Activated gamma-delta T cell treated with Interleukin-2 at 50 U/mL for 16 hours (primary cell): ENCODE measurements around the gene PTCD1.
"Not testable (repeated sequence)": the region's sequence is repeated elsewhere in the genome, so short reads cannot be mapped to it uniquely, and the experiment has no call there.

Experiments used
- DNase-seq: peaks from one replicate; pipeline ENCODE4 v3.0.0-alpha.2; 2020

Gene PTCD1

DNA sequence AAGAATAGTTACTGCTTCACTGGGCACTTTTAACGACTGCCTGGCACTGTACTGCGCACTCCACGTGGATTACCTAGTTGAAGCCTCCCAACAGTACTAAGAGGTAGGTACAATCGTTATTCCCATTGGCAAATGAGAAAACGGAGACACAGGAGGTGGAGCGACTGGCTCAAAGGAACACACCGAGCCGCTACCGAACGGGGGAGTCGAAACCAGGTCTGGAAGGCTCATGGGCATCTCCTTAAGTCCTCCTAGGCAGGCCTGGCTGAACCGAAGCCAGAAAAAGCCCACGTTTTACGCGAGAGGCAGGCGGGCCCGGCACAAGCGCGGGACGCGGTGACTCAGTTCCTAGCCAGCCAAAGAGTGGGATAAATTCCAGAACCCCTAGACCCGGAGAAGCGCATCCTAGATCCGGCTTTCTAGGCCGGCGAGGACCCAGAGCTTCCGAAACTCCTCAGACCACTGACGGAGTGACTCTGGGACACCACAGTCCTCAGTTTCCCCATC is 30.7 kb downstream of the PTCD1 start:
- DNase-seq: peak; percentile 28

DNA sequence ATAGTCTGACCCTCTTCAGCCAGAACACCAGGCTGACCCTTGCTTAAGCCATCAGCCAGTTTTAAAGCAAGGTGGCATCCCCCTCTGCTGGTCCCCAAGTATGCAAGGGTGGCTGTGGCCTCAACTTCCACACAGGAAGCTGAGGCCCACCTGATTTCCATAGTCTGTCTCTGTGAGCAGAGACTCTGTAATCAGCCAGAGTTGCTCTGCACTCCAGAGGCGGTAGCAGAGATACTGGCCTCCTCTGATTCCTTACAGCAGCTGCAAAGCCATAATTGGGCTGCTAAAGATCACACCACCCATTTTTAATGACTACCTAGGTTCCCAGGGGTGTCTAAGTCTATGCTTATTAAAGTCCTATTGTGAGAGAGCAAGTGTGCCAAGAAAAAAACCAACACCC is 32.0 kb downstream of the PTCD1 start:
- no peak for DNase-seq

DNA sequence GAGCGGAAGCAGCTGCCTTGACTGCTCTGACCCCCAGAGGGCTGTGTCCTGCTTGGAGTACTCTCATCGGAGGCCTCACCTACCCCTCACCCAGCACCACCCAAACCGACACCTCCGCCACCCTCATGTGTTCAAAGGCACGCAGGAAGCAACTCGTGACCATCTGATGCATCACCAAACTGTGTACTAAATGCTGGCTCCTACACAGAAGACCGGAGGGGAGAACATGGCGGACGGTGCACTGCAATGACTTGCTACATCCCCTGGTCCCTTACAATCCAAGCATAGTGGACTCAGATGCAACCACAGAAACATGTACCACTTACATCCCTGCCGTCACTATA is 33.6 kb downstream of the PTCD1 start:
- DNase-seq: no peak

DNA sequence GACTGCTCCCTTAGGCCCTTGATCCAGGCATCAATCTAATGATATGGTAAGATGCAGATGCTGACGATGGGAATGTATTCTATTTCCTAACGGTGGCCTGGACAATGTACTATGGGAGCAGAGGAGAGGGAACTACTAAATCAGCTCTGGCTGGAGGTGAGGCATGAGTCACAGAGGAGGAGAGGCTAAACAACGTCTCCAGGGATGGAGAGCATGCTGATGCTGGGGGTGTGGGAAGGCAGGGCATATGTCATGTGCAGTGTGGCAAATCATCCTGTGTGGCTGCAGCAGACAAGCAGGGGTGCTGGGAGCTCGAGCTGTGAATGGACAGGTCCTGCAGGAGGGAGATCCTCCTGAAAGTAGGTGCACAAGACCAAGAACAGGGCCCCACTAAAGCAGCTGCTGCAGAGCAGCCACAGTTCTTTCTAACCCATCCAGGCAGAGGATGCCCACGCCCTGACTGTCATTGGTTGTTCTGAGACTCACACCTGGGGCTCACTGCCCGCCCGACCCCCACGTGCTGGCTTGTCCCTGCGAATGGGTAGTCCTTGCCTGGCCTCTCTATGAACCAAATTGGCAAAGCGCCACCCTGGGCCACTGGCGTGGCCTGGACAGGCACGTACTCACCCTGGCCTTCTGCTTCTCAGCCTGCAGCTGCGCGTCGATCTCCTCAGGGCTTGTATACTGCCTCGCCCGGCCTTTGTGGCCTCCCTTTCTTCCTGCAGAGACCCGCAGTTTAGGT is 34.2 kb downstream of the PTCD1 start:
- DNase-seq: no peak

DNA sequence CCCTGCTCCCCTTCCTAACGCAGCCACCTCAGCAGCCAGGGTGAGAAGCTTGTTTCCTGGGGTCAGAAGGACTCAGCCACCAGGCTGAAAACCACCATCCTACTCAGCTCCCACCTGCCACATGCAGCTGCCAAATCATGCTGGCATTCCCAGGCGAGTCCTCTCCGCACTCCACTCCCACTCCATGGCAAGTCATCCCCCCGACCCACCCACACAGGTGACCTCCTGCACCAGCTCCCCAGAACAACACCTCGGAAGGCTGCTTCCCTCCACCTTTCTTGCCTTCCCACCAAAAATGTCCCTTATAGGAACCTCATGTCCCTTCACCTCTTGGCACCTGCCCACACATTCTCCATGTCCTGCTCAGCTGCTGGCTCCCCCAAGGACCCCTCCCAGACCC is 34.8 kb downstream of the PTCD1 start:
- DNase-seq: no peak

DNA sequence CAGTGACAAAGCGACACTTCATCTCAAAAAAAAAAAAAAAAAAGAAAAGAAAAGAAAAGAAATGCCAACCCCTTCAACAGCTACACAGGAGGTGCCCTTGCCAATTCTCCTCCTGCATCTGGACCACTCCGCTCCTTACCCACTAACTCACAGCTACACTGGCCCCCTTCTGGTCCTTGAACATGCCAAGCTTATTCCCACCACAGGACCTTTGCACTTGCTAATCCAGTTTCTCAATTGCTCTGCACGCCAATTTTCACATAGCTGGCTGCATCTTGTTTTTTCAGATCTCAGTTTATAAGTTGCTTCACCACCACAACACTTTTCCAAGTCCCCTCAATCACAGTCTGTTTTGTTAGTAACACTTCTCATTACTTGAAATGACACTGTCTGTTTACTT is 35.7 kb downstream of the PTCD1 start:
- no peak for DNase-seq

DNA sequence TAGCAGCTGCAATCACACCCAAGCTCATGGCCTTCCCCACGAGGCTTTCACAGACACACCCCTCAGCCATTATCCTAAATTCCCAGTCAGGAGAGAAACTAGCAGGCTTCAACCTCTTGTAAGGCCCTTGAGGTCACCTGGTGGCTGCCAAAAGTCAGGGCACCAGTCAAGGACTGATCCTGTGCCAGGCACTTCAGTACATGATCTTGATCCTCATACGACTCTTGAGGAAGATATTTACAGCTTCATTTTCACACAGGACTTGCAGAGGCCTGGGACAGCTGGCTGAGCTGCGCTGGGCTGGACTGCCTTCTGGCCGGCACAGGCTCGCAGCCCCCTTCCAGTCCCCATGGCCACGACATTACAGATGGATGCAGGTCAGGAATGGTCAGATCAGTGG is 39.0 kb downstream of the PTCD1 start:
- DNase-seq: no peak

DNA sequence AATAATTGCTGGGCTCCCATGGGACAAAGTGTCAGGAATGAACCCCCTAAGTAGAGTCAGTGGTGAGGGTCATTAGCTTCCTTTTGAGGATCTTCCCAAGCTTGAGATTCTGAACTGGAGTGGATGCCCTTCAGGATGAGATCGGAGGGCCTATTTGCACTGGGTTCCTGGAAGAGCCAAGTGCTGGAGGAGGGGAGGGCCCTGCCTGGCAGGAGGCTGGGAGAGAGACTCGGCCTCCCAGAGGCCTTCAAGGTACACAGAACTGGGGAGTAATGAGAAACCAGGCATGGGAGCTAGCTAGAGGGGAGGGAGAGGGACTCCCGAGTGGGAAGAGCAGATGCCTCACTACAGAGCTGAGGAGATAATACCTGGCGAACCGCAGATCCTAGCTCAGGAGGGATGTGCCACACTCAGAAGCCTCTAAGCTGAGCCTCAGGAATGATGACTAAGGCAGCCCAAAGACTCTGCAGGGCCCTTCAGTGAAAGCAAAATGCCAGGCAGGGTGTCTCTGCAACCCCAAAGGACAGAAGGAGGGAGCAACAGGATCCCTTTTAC is 39.6 kb downstream of the PTCD1 start:
- no peak for DNase-seq

DNA sequence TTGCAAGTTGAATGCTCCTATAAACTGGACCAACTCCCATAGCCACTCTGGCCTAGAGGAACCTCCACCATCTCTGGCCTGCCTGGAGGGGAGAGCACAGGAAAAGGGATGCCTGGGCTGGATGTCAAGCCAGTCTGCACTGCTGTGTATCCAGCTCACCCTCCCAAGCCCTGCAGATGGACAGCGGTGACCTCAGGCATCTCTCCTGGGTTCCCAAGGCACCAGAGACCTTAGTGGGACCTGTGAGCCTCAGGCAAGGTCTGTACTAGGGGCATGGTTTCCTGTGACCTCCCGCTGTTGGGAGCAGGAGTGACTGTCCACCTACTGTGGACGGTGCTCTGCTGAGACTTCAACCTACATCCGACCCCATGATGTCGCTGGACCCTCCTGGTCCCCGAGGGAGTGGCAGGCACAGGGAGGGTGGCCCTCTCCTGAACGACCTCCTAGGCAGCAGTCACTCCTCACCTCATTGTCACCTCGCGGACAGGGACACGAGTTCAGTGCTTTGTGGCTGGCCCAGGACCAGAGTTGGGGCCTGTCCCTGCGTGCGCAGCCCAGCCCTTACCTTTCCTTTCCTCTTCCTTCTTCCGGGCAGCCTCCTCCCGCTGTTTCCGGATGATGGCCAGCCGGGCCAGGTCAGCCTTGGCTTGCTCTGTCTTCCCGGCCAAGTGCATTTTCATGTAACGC is 41.2 kb downstream of the PTCD1 start:
- DNase-seq: no peak

DNA sequence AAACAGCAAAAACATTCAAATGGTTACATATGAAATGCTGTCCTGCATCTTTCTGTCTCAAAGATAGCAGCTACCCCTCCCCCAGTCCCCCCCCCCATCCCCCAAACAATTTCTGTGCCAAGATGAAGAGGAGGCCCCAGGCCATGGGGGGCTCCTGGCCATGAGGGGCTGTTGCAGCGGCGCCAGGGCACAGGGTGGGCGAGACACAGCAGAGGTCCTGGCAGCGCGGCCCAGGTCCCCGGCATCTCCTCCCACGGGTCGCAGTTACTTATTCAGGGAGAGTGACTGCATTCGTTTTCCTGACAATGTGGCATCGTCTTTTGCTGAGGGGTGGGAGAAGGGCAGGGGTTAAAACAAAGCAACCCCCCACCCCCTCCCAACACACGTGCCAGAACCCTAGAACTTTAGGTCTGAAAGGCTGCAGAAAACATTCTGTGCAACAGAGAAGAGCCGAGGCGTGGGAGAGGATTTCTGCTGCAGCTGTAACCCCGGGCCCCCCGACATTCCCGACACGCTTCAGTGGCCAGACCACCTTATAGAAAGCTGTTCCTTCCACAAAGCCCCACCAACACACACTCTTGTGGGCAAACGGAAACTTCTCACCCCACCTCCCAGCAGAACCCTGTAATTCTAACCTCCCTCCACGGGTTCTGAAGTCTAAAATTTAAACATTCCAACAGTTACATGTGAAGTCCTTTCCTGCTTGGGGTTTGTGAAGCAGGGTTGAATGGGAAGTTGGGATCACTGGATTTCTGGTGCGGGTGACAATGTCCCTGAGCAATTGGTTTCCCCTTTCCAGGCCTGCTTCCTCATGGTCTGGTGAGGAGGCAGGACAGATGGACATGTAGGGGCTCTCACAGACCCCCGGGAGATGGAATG is 41.9 kb downstream of the PTCD1 start:
- DNase-seq: no peak

DNA sequence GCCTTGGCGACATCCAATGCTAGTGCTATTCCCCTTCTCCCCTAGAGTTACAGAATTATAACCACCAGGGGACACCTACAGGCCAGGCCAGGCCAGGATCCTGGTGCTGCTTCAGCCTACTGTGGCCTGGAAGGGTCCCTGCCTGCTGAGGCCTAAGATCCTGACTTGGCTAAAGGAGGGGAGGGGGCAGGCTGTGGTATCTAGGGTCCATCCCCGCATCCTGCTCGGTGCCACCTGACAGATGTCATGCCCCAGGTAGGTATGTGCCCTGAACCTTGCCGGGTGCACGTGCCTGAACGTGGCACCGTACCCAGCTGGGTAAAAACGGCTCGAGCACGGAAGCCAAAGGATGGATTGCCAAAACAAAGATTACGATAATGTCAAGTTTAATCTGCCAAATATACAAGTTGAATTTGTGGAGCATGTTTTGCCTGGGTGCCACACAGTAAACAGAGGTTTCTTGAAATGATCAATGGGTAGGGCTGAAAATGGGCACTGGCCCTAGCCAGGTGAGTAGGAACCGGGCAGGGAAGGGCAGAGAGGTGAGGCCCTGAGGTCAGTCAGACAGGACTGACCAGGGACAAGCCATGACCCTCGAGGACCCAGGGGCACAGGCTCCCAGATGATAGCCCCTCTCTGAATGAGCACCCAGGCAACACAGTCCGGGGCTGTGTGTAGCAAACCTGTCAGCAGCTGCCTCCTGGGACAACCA is 42.8 kb downstream of the PTCD1 start:
- DNase-seq: no peak

DNA sequence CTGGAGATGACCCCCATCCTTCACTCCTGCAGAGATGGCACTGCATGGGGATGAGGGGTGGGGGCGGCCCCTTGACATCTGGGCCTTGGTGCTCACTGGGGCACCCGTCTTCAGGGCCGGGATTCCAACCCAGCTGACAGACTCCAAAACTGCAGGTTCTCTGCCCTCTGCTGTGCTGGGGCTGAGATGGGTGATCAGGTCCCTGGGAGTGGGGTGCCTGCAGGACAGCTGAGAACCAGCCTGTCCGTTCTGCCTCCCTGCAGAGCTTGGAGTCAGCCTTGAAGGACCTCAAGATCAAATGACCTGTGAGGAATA is 44.5 kb downstream of the PTCD1 start:
- no peak for DNase-seq

DNA sequence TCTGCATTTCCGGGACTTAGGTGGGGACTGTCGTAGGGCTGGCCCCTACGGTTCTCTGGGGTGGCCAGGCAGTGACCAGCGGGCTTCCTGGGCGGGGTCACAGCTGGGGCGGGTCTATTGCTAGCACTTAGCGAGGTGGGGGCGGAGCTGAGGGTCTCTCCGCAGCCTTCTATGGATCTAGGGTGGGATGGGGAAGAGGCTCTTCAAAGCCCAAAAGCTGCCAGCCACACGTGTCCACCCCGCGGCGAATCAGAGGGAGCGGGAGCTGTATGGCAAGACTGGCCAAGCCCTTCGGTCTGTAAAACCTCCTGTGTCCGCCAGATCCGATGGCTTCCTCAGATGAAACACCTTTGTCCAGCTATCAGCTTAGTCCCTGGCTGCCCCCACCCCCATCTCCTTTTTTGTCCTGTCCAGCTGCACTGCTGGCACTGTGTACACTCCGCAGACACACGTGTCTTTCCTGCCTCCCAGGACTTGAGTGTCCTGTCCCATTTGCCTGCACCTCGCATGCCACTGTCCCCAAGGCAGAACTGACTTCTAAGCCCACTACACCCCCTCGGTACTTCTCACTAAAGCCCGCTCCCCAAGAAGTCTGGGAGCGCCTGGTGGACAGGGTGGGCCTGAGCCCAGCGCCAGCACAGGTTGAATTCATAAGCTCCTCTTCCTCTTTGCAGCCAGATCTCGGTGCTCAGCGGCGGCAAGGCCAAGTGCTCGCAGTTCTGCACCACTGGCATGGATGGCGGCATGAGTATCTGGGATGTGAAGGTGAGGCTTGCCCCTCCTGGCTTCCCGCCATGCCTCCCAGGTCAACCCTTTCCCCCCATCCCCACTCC is 45.0 kb downstream of the PTCD1 start:
- DNase-seq: no peak

DNA sequence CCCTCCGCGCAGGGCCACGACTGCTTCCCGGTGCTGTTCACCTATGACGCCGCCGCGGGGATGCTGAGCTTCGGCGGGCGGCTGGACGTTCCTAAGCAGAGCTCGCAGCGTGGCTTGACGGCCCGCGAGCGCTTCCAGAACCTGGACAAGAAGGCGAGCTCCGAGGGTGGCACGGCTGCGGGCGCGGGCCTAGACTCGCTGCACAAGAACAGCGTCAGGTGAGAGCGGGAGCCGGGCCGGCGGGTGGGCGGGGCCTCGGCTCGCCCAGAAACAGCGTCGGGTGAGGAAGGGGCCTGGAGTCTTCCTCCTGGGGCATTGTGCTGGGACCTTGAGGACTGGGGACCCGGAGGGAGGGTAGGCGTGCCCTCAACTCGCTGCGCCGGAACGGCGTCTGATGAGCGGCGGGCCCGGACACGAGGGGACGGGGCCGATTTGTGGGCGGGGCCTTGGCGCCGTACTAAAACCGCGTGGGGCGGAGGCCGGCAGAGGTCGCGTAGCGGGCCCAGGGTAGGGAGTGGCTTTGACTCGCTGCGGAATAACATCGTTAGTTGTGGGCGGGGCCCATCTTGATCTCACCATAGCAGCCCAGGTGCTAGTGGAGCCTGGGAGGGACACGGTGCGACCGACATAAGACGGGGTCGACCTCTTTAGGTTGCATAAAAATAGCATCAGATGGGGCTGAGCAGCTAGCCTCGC is 45.8 kb downstream of the PTCD1 start:
- DNase-seq: peak; percentile 82

DNA sequence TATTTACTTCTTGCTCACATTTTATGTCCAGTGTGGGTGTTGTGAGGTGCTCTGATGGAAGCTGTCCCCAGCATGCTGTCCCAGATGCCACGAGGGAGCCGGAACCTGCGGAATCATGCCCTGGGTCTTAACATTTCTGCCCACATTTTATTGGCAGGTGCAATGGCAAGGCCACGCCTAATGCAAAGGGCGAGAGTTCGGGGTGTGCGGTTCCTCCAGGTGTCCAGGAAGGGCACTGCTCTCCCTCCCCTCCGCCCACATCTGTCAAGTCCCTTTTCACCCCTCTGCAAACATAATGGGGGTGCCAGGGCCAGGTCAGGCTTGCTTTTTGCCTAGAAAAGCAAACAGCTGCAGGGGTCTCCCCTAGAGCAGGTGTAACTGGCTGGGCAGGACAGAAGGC is 46.6 kb downstream of the PTCD1 start:
- no peak for DNase-seq

DNA sequence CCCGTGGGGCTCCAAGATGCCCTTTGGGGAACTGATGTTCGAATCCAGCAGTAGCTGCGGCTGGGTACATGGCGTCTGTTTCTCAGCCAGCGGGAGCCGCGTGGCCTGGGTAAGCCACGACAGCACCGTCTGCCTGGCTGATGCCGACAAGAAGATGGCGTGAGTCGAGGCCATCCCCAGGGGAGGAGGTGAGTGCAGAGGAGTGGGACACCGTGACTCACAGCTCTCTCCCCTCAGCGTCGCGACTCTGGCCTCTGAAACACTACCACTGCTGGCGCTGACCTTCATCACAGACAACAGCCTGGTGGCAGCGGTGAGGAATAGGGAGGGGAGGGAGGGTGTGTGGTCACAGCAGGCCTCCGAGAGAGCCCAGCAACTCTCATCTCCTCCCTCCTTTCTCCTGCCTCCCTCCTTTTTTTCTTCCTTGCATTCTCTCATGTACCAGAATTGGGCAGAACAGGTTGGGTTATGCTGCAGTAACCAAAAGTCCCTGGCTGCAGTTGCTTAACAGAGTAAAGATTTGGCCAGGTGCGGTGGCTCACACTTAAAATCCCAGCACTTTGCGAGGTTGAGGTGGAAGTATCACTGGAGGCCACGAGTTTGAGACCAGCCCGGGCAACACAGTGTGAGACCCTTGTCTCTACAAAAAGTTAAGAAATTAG is 47.5 kb downstream of the PTCD1 start:
- DNase-seq: no peak

DNA sequence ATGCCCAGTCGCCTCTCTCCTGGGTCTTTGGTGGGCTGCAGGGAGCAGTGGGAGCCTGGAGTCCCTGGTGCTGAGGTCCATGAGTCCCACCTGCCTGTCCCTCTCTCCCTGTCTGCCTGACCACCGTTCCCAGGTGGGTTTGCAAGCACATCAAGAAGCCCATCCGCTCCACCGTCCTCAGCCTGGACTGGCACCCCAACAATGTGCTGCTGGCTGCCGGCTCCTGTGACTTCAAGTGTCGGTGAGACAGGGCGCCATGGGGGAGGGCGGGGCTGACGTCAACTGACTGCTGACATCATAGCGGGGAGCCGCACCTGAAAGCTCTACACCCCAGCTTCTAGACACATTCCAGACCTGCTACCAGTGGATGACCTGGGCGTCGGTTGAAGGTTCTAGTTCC is 48.8 kb downstream of the PTCD1 start:
- no peak for DNase-seq

DNA sequence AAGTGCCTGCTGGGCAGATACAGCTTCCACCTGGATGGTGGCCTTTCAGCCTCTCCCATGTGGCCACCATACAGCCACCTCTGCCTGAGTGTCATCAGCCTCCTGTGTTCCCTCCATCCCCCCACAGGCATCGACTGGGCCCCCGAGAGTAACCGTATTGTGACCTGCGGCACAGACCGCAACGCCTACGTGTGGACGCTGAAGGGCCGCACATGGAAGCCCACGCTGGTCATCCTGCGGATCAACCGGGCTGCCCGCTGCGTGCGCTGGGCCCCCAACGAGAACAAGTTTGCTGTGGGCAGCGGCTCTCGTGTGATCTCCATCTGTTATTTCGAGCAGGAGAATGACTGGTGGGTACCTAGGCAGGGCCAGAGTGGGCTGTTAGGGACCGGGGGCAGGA is 50.7 kb downstream of the PTCD1 start:
- no peak for DNase-seq

DNA sequence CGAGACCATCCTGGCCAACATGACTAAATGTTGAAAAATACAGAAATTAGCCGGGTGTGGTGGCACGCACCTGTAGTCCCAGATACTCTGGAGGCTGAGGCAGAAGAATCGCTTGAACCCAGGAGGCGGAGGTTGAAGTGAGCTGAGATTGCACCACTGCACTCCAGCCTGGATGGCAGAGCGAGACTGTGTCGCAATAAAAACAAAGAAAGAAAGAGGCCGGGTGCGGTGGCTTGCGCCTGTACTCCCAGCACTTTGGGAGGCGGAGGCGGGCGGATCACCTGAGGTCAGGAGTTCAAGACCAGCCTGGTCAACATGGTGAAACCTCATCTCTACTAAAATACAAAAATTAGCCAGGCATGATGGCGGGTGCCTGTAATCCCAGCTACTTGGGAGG is 51.4 kb downstream of the PTCD1 start:
- DNase-seq: not testable (repeated sequence)

DNA sequence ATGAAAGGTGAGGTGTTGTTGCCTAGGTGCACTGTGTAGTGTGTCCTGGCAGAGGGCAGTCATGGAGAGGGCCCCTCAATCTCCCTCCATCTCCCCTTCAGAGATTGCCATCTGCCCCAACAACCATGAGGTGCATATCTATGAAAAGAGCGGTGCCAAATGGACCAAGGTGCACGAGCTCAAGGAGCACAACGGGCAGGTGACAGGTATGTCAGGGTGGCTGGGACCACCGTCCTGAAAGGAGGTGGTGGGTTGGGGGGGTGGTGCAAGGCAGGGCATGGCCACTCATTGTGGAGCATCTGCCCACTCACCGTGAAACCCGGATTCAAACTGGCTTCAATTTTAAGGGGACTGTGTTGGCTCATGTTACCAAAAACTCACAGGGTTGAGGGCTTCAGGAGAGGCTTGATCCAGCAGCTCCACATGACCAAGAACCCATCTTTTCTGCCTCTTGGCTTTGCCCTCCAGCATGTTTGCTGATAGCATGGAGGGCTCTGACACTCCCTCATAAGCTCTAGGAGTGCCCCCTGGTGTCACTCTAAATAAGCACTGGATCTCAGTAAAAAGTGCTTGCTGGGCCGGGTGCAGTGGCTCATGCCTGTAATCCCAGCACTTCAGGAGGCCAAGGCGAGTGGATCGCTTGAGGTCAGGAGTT is 51.9 kb downstream of the PTCD1 start:
- DNase-seq: peak; percentile 28
